ENCODE data around the gene HNRNPA2B1.

DNA sequence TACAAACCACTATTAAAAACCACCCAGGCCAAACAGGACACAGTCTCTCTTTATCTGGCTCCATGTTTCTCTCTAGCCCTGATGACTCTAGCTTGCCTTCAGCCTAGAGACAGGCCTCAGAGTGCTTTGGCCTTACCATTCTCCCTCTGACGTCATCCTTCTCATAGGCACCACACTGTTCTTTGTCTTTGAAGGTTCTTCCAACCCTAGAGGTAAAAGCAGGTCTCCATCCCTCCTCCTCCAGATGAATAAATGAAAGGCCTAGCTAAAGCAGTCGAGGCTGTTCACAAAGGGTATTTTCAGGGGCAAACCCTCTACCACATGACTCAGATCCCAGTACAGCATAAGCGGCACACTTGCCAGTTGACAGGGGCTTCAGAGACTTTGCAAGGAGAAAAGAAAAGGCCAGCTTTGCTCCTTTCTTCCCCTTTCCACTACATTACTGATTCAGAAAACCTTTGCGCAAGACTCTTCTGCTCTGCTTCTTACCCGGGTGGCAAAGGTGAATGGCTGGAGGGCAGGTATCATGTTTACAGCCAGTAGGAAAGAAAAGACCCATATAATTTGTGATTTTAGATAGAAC is 33.8 kb downstream of the HNRNPA2B1 start:
- no peak for TF ChIP-seq POLR2A (IDR thresholded peaks at IDR 0.05)
- TF ChIP-seq, protein P1, sequence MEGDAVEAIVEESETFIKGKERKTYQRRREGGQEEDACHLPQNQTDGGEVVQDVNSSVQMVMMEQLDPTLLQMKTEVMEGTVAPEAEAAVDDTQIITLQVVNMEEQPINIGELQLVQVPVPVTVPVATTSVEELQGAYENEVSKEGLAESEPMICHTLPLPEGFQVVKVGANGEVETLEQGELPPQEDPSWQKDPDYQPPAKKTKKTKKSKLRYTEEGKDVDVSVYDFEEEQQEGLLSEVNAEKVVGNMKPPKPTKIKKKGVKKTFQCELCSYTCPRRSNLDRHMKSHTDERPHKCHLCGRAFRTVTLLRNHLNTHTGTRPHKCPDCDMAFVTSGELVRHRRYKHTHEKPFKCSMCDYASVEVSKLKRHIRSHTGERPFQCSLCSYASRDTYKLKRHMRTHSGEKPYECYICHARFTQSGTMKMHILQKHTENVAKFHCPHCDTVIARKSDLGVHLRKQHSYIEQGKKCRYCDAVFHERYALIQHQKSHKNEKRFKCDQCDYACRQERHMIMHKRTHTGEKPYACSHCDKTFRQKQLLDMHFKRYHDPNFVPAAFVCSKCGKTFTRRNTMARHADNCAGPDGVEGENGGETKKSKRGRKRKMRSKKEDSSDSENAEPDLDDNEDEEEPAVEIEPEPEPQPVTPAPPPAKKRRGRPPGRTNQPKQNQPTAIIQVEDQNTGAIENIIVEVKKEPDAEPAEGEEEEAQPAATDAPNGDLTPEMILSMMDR (IDR thresholded peaks at IDR 0.05) = no peak

Measured in esophagus squamous epithelium (tissue), 4 donors.